DOHH2 (cell line): ENCODE measurements around the gene MTG1.

ENCODE experiments used
- H3F3A ChIP-seq: fragments of 200-600 bp; sonication (generic), shearing (Covaris generic); 2 replicates; pipeline ENCODE4 v1.6.0; 2016; ENCODE audit warnings: antibody characterized with exemption, mild to moderate bottlenecking; ENCODE audit not compliant: control insufficient read depth, insufficient read depth
- H3K27ac ChIP-seq: fragments of 200-600 bp; sonication (generic); 2 replicates; pipeline ENCODE4 v1.5.1; 2014; ENCODE audit warnings: low read depth, mild to moderate bottlenecking, low read length, moderate library complexity
- H3K27me3 ChIP-seq: fragments of 200-600 bp; sonication (generic); 2 replicates; pipeline ENCODE4 v1.6.1; 2014; ENCODE audit warnings: mild to moderate bottlenecking, low read length, mixed read lengths; ENCODE audit not compliant: control insufficient read depth
- H3K36me3 ChIP-seq: fragments of 200-600 bp; sonication (generic); 2 replicates; pipeline ENCODE4 v1.6.1; 2014; ENCODE audit warnings: mild to moderate bottlenecking, low read length, moderate library complexity, mixed read lengths; ENCODE audit not compliant: control insufficient read depth
- H3K4me1 ChIP-seq: fragments of 200-600 bp; sonication (generic); 2 replicates; pipeline ENCODE4 v1.6.1; 2014; ENCODE audit warnings: mild to moderate bottlenecking, low read length, mixed read lengths; ENCODE audit not compliant: control insufficient read depth
- H3K4me2 ChIP-seq: fragments of 200-600 bp; sonication (generic); 2 replicates; pipeline ENCODE4 v1.6.0; 2014; ENCODE audit warnings: mild to moderate bottlenecking, low read length, moderate library complexity
- H3K4me3 ChIP-seq: fragments of 200-600 bp; sonication (generic); 2 replicates; pipeline ENCODE4 v1.5.1; 2014; ENCODE audit warnings: mild to moderate bottlenecking, low read length, mixed read lengths
- H3K79me2 ChIP-seq: fragments of 200-600 bp; sonication (generic); 2 replicates; pipeline ENCODE4 v1.6.1; 2014; ENCODE audit warnings: mild to moderate bottlenecking, low read length, mixed read lengths; ENCODE audit not compliant: control insufficient read depth
- H3K9me2 ChIP-seq: fragments of 200-600 bp; sonication (generic); replicated peaks from 2 replicates; pipeline ENCODE4 v1.6.1; 2014; ENCODE audit warnings: mild to moderate bottlenecking, low read length, mixed read lengths; ENCODE audit not compliant: control insufficient read depth
- H3K9me3 ChIP-seq: fragments of 200-600 bp; sonication (generic); 2 replicates; pipeline ENCODE4 v1.6.1; 2014; ENCODE audit warnings: antibody characterized with exemption, low read length, mixed read lengths; ENCODE audit not compliant: control insufficient read depth, insufficient read depth
- H4K20me1 ChIP-seq: fragments of 200-600 bp; sonication (generic); 2 replicates; pipeline ENCODE4 v1.6.0; 2014; ENCODE audit warnings: low read depth, mild to moderate bottlenecking, antibody characterized with exemption, low read length, moderate library complexity; ENCODE audit not compliant: control insufficient read depth, insufficient read depth
- CTCF ChIP-seq: fragments of 200-600 bp; sonication (generic); IDR thresholded peaks from one replicate; pipeline ENCODE4 v1.5.1; 2014; ENCODE audit warnings: antibody characterized with exemption, mild to moderate bottlenecking, low read depth, low read length; ENCODE audit not compliant: poor library complexity, severe bottlenecking
- EZH2phosphoT487 ChIP-seq: fragments of 200-600 bp; sonication (generic); IDR thresholded peaks from 2 replicates; pipeline ENCODE4 v1.6.1; 2017; ENCODE audit warnings: borderline replicate concordance, mild to moderate bottlenecking, antibody characterized with exemption, low read length, moderate library complexity, mixed read lengths

MTG1 gene

GRCh38 chr10:133420028-133420427 is 26.1 kb downstream of the MTG1 start:
- Histone ChIP-seq H3K9me2 (no peaks in the 10 kb centered on the region), H3K79me2 (peaks cover 7% of the 10 kb centered on the region; the same call in 1 of the 2 replicates), H3F3A (no peaks in the 10 kb centered on the region), H4K20me1 (no peaks in the 10 kb centered on the region), H3K4me3 (no peak overlapping the region), H3K4me2 (no peak overlapping the region), H3K36me3 (peaks cover 37% of the 10 kb centered on the region), H3K9me3 (no peaks in the 10 kb centered on the region), H3K4me1 (no peaks in the 10 kb centered on the region), H3K27me3 (no peaks in the 10 kb centered on the region), H3K27ac (no peak overlapping the region)
- TF ChIP-seq CTCF (no peak), EZH2phosphoT487 (no peak)

- Histone ChIP-seq H3K79me2 (peaks cover 1% of the 10 kb centered on the region; the same call in 1 of the 2 replicates), H3K36me3 (peaks cover 32% of the 10 kb centered on the region), H3K27me3 (no peaks in the 10 kb centered on the region), H4K20me1 (no peaks in the 10 kb centered on the region), H3K4me3 (no peak overlapping the region), H3K4me2 (no peak overlapping the region), H3F3A (no peaks in the 10 kb centered on the region), H3K27ac (no peak overlapping the region), H3K9me3 (no peaks in the 10 kb centered on the region), H3K9me2 (no peaks in the 10 kb centered on the region), H3K4me1 (no peaks in the 10 kb centered on the region)
- TF ChIP-seq CTCF = no peak
- TF ChIP-seq EZH2phosphoT487 = no peak
Observed at GRCh38 chr10:133420579-133420978, 26.6 kb downstream of the MTG1 start.

GRCh38 chr10:133421336-133422222 is 27.6 kb downstream of the MTG1 start:
- Histone ChIP-seq H3K9me2 (no peaks in the 10 kb centered on the region), H3K27me3 (no peaks in the 10 kb centered on the region), H3K36me3 (peaks cover 26% of the 10 kb centered on the region), H3K27ac (no peak overlapping the region), H3K79me2 (no peaks in the 10 kb centered on the region), H3K4me1 (no peaks in the 10 kb centered on the region), H4K20me1 (no peaks in the 10 kb centered on the region), H3F3A (no peaks in the 10 kb centered on the region), H3K4me3 (no peak overlapping the region), H3K9me3 (no peaks in the 10 kb centered on the region), H3K4me2 (no peak overlapping the region)
- TF ChIP-seq EZH2phosphoT487 (no peak), CTCF (no peak)
